SK-N-MC (cell line): ENCODE measurements around the gene KRTAP16-1.
"Not testable (repeated sequence)": the region's sequence is repeated elsewhere in the genome, so short reads cannot be mapped to it uniquely, and the experiment has no call there.

ENCODE experiments used
- DNase-seq: peaks from one replicate; pipeline ENCODE4 v3.0.0-alpha.2; 2011; ENCODE audit warnings: low read depth, low spot score
- H3K27ac ChIP-seq: fragments of 200-600 bp; sonication (generic); 2 replicates; pipeline ENCODE4 v1.5.1; 2016; ENCODE audit warnings: mixed run types
- H3K36me3 ChIP-seq: fragments of 200-600 bp; sonication (generic); 2 replicates; pipeline ENCODE4 v1.6.1; 2017; ENCODE audit warnings: antibody characterized with exemption, low read length, mixed read lengths; ENCODE audit not compliant: insufficient read depth
- H3K4me3 ChIP-seq: fragments of 200-600 bp; sonication (generic); 2 replicates; pipeline ENCODE4 v1.5.1; 2016
- H3K9ac ChIP-seq: fragments of 200-600 bp; sonication (generic); 2 replicates; pipeline ENCODE4 v1.8.0; 2017; ENCODE audit warnings: mixed run types, mixed read lengths; ENCODE audit not compliant: insufficient read length
- H3K9me3 ChIP-seq: fragments of 200-600 bp; sonication (generic); 2 replicates; pipeline ENCODE4 v1.6.1; 2017; ENCODE audit warnings: low read depth, mild to moderate bottlenecking, antibody characterized with exemption, low read length, moderate library complexity, mixed read lengths
- EZH2 ChIP-seq: fragments of 200-600 bp; sonication (generic); IDR thresholded peaks from one replicate; pipeline ENCODE4 v1.6.1; 2017; ENCODE audit warnings: antibody characterized with exemption
- FOXP2 ChIP-seq: optimal IDR thresholded peaks from 2 replicates; pipeline ENCODE3; 2011; ENCODE audit warnings: mild to moderate bottlenecking, moderate library complexity; ENCODE audit not compliant: insufficient read depth; ENCODE audit errors: extremely low read length, control extremely low read depth
- POLR2AphosphoS5 ChIP-seq: IDR thresholded peaks from 2 replicates; pipeline ENCODE4 v1.6.1; 2012; ENCODE audit warnings: mild to moderate bottlenecking, low read depth, low read length, borderline replicate concordance

Gene KRTAP16-1

DNA sequence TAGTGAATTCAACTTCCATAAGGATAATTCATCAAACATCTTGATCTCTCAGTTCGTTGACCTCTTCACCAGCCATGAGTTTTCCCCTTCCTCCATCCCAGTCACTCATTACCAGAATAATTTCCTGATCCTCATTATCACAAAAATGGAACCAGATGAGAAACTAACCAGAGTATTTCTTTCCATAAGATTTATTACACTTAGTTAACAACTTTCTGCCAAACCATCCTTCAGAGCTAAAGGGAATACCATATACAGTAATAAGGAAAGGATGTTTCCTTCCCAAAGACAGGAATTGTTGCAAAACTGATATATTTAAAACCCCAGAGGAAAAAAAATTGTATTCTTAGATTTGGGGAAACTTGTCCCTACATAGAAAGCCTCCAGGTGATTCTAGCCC is 15.1 kb downstream of the KRTAP16-1 start:
- Histone ChIP-seq H3K9me3 (no peaks in the 10 kb centered on the region), H3K36me3 (no peaks in the 10 kb centered on the region), H3K27ac (no peak overlapping the region), H3K9ac (no peak overlapping the region), H3K4me3 (no peak overlapping the region)
- TF ChIP-seq FOXP2, result no peak
- TF ChIP-seq POLR2AphosphoS5, result no peak
- no peak for TF ChIP-seq EZH2
- DNase-seq, result no peak

DNA sequence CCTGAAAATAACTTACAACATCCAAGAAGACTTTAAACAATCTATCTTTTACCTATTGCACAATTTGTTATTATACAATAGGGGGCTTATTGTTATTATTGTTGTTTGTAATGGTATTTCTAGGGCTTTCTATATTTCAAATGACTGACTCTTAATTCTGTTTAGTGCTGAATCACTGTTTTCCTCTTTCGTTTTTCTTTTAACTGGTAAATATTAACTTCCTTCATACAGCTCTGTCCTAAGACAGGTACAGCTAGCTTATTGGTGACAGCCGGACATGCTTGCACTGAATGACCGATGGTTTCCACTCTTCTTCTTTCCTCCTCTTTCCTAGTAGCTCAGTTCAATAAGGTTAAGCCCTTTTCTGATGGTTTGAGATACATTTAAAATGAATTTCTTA is 22.1 kb downstream of the KRTAP16-1 start:
- no peak for DNase-seq
- no peak for TF ChIP-seq POLR2AphosphoS5
- TF ChIP-seq FOXP2, result no peak
- TF ChIP-seq EZH2, result no peak

DNA sequence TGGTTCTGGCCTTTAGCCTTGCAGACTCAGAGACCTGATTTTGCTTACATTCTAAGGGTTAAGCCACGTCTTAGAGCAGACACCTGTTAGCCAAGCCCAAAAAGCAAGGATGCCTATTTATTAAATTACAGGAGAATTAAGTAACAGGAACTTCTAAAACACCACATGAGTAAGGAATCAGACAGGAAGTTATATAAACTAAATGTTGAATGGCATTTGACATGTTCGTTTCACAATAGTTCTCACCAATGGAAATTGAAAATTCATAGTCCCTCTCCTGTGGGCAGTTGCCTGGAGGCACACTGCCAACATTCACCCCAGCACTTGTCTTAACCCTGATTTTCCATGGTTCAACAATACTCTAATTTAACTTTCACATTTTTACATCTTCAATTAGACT is 24.6 kb downstream of the KRTAP16-1 start:
- Histone ChIP-seq H3K4me3 (peak overlapping the region; percentile 44), H3K9ac (no peak overlapping the region), H3K36me3 (no peaks in the 10 kb centered on the region), H3K27ac (peak overlapping the region; percentile 87), H3K9me3 (no peaks in the 10 kb centered on the region)
- no peak for DNase-seq
- TF ChIP-seq POLR2AphosphoS5 (no peak), FOXP2 (no peak), EZH2 (no peak)

More for the DNA sequence above, 22.1 kb downstream of the KRTAP16-1 start:
- Histone ChIP-seq H3K36me3 (no peaks in the 10 kb centered on the region), H3K9ac (no peak overlapping the region), H3K4me3 (no peak overlapping the region), H3K9me3 (no peaks in the 10 kb centered on the region), H3K27ac (no peak overlapping the region)

DNA sequence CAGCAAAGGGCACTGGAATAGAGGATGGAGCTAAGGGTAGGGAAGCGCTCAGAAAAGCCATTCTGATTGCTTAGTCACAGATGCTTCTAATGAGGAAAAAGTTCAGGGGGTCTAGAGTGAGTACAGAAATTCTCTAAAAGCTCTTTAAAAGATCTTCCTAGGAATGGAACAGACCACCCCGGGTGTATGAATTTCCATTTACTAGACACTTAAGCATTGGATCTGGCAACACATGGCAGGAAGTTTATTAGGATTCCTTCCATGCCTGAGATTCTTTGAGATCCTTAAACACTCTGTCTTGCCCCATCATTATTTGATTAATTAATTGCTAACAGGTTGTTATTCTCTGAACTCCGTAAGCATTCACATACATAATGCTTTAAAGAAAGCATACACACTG is 25.1 kb downstream of the KRTAP16-1 start:
- peak overlapping the region; percentile 44 for H3K4me3 ChIP-seq
- TF ChIP-seq FOXP2 (no peak), EZH2 (no peak), POLR2AphosphoS5 (no peak)
- no peaks in the 10 kb centered on the region for H3K9me3 ChIP-seq
- H3K36me3 ChIP-seq, result no peaks in the 10 kb centered on the region
- peak overlapping the region; percentile 87 for H3K27ac ChIP-seq
- H3K9ac ChIP-seq, result no peak overlapping the region
- peak; percentile 52 for DNase-seq

DNA sequence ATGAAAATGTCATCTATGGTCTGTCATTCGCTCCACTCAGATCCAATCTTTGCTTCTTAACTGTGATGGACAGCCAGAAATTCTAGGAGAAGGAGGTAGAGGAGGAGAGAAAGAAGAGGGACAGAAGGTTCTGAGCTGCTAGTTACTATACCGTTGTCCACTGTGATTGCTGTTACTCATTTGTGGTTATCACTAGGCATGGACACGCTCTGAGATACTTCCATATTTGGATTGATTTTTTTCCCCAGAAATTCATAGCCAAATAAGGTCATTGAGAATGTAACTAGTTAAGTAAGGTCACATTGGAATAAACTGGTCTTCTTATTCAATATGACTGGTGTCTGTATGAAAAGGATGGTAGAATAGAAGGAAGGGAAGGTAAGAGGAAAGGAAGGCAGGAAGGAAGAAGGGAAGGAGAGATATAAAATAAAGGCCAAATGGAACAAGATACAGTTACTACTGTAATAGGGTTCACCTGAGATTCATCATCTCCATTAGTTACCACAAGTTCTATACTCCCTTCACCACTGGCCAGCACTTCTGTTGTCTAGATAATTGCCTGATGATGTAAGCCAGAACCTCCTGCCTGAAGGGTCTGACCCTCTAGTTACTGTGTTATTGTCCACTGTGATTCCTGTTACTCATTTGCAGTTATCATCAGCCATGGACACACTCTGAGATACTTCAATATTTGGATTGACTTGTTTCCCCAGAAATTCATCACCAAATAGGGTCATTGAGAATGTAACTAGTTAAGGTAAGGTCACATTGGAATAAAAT is 30.7 kb downstream of the KRTAP16-1 start:
- DNase-seq, result no peak
- no peak overlapping the region for H3K27ac ChIP-seq
- no peak overlapping the region for H3K9ac ChIP-seq
- no peak for TF ChIP-seq POLR2AphosphoS5
- no peak for TF ChIP-seq FOXP2
- TF ChIP-seq EZH2, result no peak
- no peak overlapping the region for H3K4me3 ChIP-seq
- H3K36me3 ChIP-seq, result no peaks in the 10 kb centered on the region
- H3K9me3 ChIP-seq, result no peaks in the 10 kb centered on the region

DNA sequence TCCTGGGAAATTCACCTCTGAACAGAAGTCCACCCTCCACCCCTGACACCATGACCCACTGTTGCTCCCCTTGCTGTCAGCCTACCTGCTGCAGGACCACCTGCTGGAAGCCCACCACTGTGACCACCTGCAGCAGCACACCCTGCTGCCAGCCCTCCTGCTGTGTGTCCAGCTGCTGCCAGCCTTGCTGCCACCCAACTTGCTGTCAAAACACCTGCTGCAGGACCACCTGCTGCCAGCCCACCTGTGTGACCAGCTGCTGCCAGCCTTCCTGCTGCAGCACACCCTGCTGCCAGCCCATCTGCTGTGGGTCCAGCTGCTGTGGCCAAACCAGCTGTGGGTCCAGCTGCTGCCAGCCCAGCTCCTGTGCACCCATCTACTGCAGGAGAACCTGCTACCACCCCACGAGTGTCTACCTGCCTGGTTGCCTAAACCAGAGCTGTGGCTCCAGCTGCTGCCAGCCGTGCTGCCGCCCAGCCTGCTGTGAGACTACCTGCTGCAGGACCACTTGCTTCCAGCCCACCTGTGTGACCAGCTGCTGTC is 33.4 kb downstream of the KRTAP16-1 start, which contains the start of gene KRTAP9-7:
Gene KRTAP9-7 (plus strand): TSS at position 51 of the 543 bp plus-strand sequence. CDS start 0 bp downstream, at position 51.
- not testable (repeated sequence) for H3K36me3 ChIP-seq, H3K27ac ChIP-seq, H3K9ac ChIP-seq, H3K4me3 ChIP-seq, H3K9me3 ChIP-seq, DNase-seq

DNA sequence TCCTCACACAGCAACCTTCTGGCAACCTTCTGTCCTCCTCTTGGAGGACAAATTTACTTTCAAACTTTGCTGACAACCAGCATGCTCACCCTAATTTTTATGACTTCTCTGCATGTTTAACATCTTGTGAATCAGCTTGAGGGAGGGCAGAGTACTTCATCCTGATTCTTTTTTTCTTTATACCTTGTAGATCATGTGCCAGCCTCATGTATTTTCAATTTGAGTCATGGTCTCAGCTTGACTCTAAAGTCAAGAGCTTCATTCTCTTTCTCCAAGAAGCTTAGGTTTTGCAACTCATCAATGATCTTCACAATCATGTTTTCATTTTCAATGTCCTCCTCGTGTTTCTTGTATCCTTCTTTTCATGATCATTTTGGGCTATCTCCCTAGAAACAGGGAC is 37.3 kb downstream of the KRTAP16-1 start:
- Histone ChIP-seq H3K9me3 (no peaks in the 10 kb centered on the region), H3K27ac (no peak overlapping the region), H3K36me3 (no peaks in the 10 kb centered on the region), H3K9ac (no peak overlapping the region), H3K4me3 (no peak overlapping the region)
- TF ChIP-seq FOXP2, result no peak
- no peak for TF ChIP-seq POLR2AphosphoS5
- no peak for TF ChIP-seq EZH2
- no peak for DNase-seq

DNA sequence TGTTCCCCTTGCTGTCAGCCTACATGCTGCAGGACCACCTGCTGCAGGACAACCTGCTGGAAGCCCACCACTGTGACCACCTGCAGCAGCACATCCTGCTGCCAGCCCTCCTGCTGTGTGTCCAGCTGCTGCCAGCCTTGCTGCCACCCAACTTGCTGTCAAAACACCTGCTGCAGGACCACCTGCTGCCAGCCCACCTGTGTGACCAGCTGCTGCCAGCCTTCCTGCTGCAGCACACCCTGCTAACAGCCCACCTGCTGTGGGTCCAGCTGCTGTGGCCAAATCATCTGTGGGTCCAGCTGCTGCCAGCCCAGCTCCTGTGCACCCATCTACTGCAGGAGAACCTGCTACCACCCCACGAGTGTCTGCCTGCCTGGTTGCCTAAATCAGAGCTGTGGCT is 37.8 kb downstream of the KRTAP16-1 start:
- H3K4me3 ChIP-seq, H3K27ac ChIP-seq, H3K9ac ChIP-seq, H3K9me3 ChIP-seq, DNase-seq, H3K36me3 ChIP-seq: not testable (repeated sequence)

DNA sequence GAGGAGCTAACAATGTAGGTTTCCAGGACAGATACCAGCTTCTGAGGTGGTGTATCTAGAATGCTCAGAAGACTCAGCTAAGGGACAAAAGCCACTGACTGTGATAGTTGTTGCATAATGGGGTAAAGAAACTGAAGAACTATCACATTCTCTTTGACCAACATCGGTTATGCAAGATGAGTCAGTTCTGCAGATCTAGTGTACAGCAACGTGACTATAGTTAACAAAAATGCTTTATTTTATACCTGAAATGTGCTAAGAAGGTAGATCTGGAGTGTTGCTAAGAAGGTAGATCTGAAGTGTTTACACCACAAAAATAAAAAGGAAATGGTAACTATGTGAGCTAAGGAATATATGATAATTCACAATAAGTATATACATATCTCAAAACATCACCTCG is 41.4 kb downstream of the KRTAP16-1 start:
- Histone ChIP-seq H3K9me3 (no peaks in the 10 kb centered on the region), H3K4me3 (no peak overlapping the region), H3K36me3 (no peaks in the 10 kb centered on the region), H3K27ac (no peak overlapping the region), H3K9ac (no peak overlapping the region)
- TF ChIP-seq FOXP2 (no peak), EZH2 (no peak)
- no peak for DNase-seq
